ENCODE measurements around the gene ZNF778.
"Not testable (repeated sequence)": the region's sequence is repeated elsewhere in the genome, so short reads cannot be mapped to it uniquely, and the experiment has no call there.

ZNF778 gene

GRCh38 chr16:89246383-89246902, 28.9 kb downstream of the ZNF778 start:
- TF ChIP-seq, protein P1, sequence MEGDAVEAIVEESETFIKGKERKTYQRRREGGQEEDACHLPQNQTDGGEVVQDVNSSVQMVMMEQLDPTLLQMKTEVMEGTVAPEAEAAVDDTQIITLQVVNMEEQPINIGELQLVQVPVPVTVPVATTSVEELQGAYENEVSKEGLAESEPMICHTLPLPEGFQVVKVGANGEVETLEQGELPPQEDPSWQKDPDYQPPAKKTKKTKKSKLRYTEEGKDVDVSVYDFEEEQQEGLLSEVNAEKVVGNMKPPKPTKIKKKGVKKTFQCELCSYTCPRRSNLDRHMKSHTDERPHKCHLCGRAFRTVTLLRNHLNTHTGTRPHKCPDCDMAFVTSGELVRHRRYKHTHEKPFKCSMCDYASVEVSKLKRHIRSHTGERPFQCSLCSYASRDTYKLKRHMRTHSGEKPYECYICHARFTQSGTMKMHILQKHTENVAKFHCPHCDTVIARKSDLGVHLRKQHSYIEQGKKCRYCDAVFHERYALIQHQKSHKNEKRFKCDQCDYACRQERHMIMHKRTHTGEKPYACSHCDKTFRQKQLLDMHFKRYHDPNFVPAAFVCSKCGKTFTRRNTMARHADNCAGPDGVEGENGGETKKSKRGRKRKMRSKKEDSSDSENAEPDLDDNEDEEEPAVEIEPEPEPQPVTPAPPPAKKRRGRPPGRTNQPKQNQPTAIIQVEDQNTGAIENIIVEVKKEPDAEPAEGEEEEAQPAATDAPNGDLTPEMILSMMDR (IDR thresholded peaks at IDR 0.05; ENCODE audit: poor library complexity, severe bottlenecking): no peak
- no peak for DNase-seq (ENCODE audit: low spot score)
- ATAC-seq (ENCODE audit: low read depth): no peak; the same call in 2 of the 3 replicates
- peak overlapping the region; percentile 83 for H3K4me3 ChIP-seq (ENCODE audit: severe bottlenecking)
- H3K9me3 ChIP-seq (ENCODE audit: severe bottlenecking): no peaks in the 10 kb centered on the region
- H3K36me3 ChIP-seq (ENCODE audit: low read depth): no peaks in the 10 kb centered on the region
- peak overlapping the region; percentile 31 for H3K27ac ChIP-seq (ENCODE audit: poor library complexity, severe bottlenecking)
- no peaks in the 10 kb centered on the region for H3K27me3 ChIP-seq (ENCODE audit: insufficient read depth, poor library complexity, severe bottlenecking)
- no peaks in the 10 kb centered on the region for H3K4me1 ChIP-seq (ENCODE audit: insufficient read depth, poor library complexity, severe bottlenecking)

GRCh38 chr16:89246903-89247733, 29.6 kb downstream of the ZNF778 start:
- ATAC-seq (ENCODE audit: low read depth): peak; percentile 87
- peak; percentile 93 for DNase-seq (ENCODE audit: low spot score)
- no peaks in the 10 kb centered on the region for H3K27me3 ChIP-seq (ENCODE audit: insufficient read depth, poor library complexity, severe bottlenecking)
- peak overlapping the region; percentile 31 for H3K27ac ChIP-seq (ENCODE audit: poor library complexity, severe bottlenecking)
- H3K9me3 ChIP-seq (ENCODE audit: severe bottlenecking): no peaks in the 10 kb centered on the region
- TF ChIP-seq, protein P1 (IDR thresholded peaks at IDR 0.05; ENCODE audit: poor library complexity, severe bottlenecking): peak; percentile 5
- H3K4me1 ChIP-seq (ENCODE audit: insufficient read depth, poor library complexity, severe bottlenecking): no peaks in the 10 kb centered on the region
- H3K4me3 ChIP-seq (ENCODE audit: severe bottlenecking): peak overlapping the region; percentile 83
- no peaks in the 10 kb centered on the region for H3K36me3 ChIP-seq (ENCODE audit: low read depth)

DNA sequence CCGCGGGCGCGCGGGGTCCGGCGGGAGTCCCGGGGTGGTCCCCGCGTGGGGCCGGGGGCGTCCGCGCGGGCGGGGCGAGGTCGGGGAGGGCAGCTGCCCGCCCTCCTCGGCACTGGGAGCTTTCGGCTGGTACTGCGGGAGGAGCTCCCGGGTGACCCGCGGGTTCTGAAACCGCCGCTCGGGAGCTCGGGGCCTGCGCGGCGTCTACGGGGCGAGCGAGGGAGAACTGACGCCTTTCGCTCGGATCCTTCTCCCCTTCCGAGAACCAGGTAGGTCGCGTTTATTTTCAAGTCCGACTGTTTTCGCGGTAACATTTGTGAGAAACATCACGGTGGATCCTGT, 30.2 kb downstream of the ZNF778 start:
- not testable (repeated sequence) for H3K9me3 ChIP-seq (ENCODE audit: severe bottlenecking); H3K27me3 ChIP-seq (ENCODE audit: insufficient read depth, poor library complexity, severe bottlenecking); DNase-seq (ENCODE audit: low spot score); H3K27ac ChIP-seq (ENCODE audit: poor library complexity, severe bottlenecking); H3K4me1 ChIP-seq (ENCODE audit: insufficient read depth, poor library complexity, severe bottlenecking); H3K36me3 ChIP-seq (ENCODE audit: low read depth)
- ATAC-seq (ENCODE audit: low read depth): peak; percentile 44
- peak overlapping the region; percentile 83 for H3K4me3 ChIP-seq (ENCODE audit: severe bottlenecking)

DNA sequence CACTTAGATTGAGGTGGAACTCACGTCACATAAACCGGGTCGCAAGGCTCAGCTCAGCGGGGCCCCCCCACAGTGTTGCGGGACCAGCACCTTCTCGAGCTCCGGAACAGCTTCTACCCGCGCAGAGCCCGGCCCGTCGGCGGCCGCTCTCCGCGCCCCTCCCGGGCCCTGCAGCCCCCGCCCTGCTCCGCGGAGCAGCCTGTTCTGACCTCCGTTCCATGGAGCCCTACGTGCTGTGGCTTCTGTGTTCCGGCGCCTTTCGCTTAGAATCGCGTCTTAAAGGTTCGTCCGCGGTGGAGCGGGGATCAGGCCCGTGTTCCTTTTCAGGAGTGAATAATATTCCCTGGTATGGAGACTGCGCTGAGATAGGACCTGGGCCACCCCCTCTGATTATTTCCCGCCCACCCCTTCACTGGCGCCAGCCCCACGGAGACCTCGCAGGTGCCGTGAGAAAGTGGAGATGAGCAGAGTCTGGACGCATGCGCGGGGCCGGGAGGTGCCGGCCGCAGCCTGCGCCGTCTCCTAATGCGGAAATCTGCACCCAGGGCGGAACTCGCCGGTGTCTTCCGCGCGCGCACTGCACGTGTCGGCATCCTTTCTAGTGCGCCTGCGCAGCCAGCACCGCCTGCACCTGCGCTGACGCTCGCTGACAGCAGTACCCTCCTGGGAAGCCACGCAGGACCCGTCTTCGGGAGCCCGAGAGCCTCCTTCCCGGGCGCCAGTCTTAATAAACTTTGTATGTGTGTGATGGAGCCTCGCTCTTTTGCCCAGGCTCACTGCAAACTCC, 30.9 kb downstream of the ZNF778 start:
- no peak overlapping the region for H3K27ac ChIP-seq (ENCODE audit: poor library complexity, severe bottlenecking)
- peak overlapping the region; percentile 83 for H3K4me3 ChIP-seq (ENCODE audit: severe bottlenecking)

More for the DNA sequence above, 30.9 kb downstream of the ZNF778 start:
- no peaks in the 10 kb centered on the region for H3K4me1 ChIP-seq (ENCODE audit: insufficient read depth, poor library complexity, severe bottlenecking)
- DNase-seq (ENCODE audit: low spot score): no peak
- TF ChIP-seq, protein P1 (IDR thresholded peaks at IDR 0.05; ENCODE audit: poor library complexity, severe bottlenecking): no peak
- H3K27me3 ChIP-seq (ENCODE audit: insufficient read depth, poor library complexity, severe bottlenecking): no peaks in the 10 kb centered on the region
- H3K9me3 ChIP-seq (ENCODE audit: severe bottlenecking): no peaks in the 10 kb centered on the region
- no peaks in the 10 kb centered on the region for H3K36me3 ChIP-seq (ENCODE audit: low read depth)
- no peak for ATAC-seq (ENCODE audit: low read depth)
